Renal cortex interstitium (tissue), 11 donors: ENCODE measurements around the gene STAT2. TPM values are rescaled to one million over a fixed set of nuclear protein-coding genes. Genes with fewer than 3 reads are reported as not detected.
"Not testable (repeated sequence)": the region's sequence is repeated elsewhere in the genome, so short reads cannot be mapped to it uniquely, and the experiment has no call there.

Experiments used
- DNase-seq, 11 donors: peaks; one replicate each; pipeline ENCODE4 v3.0.0-alpha.2; 2013; ENCODE audit warnings: low read depth in 9 of 11, low spot score in 4 of 11; ENCODE audit errors: extremely low read depth in 1 of 11
- polyA plus RNA-seq, 3 donors: library from polyadenylated mRNA; unstranded; fragments of 120-200 nt; gene quantifications; one replicate each; pipeline ENCODE4 v1.2.1, GENCODE V29; 2013; ENCODE audit not compliant: insufficient read length in 3 of 3

The STAT2 gene
- polyA plus RNA-seq, 3 donors: 84.6 to 152 (median 96.8) TPM

DNA sequence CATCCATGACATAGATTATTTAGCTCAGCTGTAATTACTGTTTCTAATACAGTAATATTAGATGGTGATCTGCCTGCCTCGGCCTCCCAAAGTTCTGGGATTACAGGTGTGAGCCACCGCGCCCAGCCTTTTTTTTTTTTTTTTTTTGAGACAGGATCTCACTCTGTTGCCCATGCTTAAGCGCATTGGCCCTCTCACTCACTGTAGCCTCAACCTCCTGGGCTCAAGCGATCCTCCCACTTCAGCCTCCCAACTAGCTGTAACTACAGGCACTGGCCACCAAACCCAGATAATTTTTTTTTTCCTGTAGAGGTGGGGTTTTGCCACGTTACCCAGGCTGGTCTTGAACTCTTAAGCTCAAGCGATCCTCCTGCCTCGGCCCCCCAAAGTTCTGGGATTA is 24.4 kb downstream of the STAT2 start:
- DNase-seq: not testable (repeated sequence)

DNA sequence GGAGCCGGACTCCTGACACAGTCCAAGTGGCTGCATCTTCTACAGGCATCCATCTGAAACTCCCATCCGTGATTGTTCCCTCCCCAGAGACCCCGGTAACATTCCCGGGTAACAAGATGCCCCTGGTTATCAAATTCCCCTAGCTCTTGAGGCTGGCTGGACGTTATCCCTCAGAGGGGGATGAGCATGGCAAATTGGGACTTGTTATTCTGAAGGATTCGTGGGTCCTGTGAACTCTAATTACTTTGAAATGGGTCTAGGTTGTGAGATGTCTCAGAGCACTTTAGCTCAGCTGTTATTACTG is 25.5 kb downstream of the STAT2 start:
- DNase-seq: peak in 2 of 11 donors; percentile 13 to 23

- peak; percentile 90 to 97 (median 95) for DNase-seq
These were observed 26.0 kb downstream of the STAT2 start, which contains the start of gene PAN2 for GRCh38 chr12:56333679-56334489. Gene PAN2, minus strand, starts transcription at chr12:56334000. Its CDS starts 906 bp downstream, at chr12:56333094.

DNA sequence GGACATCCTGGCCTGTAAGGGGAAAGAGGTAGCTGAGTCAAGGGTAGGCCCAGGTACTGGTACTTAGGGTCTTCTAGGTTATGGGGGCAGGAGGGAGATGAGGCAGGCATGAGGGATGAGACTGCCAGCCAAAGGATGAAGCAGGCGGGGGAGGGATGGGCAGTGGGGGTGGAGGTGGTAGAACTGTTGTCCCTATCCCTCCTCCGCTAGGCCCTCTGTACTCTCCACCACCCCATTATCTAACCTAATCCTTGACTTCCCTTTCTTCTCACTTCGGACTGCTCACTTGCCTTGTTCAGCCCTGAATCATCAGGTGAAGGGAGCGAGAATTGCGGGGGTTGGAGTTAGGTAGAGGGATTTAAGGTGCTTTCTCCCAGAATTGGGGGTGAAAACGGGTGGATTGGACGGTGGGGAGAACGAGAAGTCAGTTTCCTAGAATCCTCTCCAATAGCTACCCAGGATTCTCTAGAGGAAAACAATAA is 26.7 kb downstream of the STAT2 start:
- no peak for DNase-seq

- no peak for DNase-seq
These were observed 27.3 kb downstream of the STAT2 start for GRCh38 chr12:56332512-56333196.

DNA sequence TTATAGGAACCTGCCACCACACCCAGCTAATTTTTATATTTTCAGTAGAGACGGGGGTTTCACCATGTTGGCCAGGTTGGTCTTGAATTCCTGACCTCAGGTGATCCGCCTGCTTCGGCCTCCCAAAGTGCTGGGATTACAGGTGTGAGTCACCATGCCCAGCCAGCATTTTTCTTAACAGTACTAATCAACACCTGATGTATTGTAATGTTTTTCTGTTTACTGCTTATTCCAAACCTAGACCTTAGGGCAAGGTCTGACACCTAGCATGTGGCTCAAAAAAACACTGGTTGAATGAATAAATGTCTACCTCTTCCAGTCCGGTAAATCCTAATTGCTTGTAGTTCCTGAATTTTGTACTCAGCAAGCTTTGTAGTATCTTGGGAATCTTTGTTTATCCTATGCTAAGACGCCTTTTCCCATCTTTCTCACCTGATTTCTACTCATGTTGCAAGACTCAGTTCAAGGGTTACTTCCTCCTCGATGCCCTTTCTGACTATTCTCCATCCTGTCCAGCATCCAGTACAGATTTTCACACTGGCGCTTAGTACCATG is 28.9 kb downstream of the STAT2 start:
- no peak for DNase-seq

DNA sequence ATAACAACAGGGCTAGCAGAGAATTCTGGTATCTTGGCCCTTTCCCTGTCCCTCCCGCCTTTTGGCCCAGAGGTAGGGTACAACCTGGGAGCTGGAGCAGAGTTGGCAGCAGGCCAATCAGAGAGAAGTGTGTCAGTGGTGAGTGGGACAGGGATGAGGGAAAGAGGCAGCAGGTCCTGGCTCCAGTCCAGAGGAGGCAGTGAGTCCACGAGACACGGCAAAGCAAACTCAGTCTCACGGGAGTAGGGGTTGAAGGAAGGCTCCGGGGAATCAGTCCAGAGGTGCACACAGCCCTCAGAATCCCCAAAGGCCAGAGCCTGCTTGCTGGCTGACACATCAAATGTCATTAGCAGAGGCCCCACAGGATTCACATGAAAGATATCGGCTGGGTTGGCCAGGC is 33.4 kb downstream of the STAT2 start:
- DNase-seq: no peak

GRCh38 chr12:56326126-56326525 is 33.8 kb downstream of the STAT2 start:
- DNase-seq: no peak

DNA sequence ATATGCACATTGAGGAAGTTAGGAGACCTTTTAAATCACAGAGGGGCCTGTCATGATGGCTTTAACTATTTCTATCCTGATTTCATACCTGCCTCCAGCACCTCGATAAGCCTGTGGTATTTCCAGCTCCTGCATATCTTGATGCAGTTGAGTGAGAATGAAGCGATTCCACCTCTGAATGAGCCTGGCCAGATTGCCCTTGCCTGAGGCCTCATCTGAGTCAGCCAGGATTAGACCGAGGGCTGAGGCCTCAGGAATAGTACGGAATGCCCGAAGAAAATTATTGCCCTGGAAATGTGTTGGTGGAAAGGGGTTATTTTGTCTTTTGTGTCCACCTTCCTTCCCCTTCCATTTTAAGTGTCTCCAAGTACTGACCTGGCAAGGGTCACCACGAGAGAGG is 35.7 kb downstream of the STAT2 start:
- DNase-seq: no peak

DNA sequence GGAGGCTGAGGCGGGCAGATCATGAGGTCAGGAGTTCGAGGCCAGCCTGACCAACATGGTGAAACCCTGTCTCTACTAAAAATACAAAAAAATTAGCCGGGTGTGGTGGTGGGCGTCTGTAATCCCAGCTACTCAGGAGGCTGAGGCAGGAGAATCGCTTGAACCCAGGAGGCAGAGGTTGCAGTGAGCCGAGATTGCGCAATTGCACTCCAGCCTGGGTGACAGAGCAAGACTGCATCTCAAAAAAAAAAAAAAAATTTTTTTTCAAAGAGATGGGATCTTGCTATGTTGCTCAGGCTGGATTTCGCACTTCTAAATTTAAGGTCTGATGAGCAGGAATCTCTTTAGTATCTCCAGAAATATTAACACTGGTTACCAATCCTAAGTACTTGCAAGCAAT is 38.3 kb downstream of the STAT2 start:
- not testable (repeated sequence) for DNase-seq

- no peak for DNase-seq
These were observed 38.9 kb downstream of the STAT2 start for GRCh38 chr12:56321027-56321426.

GRCh38 chr12:56317675-56318074 is 42.2 kb downstream of the STAT2 start:
- DNase-seq: no peak

DNA sequence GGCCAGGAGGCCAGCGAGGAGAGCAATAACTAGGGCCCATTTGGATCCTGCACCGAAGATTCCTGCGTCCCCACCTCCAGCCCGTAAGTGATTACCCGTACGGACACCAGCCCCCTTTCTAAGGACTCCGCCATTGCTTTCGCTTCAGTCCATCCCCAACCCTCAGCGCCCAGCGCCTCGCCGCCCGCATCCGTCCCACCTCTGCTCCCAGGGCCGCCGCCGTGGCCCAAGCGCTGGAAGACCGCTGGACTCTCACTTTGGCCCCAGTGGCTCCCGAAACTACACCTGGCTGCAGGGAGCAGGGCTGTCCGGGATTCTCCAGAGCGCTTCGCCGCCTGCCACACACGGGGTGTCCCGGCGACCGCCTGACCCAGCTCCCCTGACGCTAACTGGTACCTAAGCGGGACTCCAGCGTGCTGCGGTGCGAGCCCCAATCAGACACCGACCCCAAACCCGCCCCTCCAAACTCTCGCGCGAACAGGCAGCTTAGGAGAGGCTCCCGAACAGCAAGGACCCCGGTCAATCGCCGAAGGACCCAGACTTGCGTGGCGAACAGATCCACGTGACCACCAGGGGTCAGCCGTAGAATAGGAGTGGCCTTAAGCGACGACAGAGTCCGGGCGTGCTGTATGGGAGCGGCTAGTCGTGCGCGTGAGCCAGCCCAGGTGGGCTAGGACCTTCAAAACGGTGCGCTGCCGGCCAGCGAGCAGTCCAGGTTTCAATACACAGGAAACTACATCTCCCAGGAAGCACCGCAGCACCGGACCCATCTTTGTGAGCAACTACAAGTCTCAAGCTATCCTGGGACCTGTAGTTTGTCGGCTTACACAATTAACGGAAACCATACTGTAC is 44.1 kb downstream of the STAT2 start, which contains the start of gene CNPY2:
Gene CNPY2 (minus strand): TSS at position 367 of the 852 bp plus-strand sequence. CDS start 771 bp downstream, outside the sequence.
- DNase-seq: peak; percentile 91 to 97 (median 94)

GRCh38 chr12:56315249-56315621 is 44.7 kb downstream of the STAT2 start:
- DNase-seq: no peak

- DNase-seq: no peak
These were observed 48.9 kb downstream of the STAT2 start for GRCh38 chr12:56311003-56311402.

DNA sequence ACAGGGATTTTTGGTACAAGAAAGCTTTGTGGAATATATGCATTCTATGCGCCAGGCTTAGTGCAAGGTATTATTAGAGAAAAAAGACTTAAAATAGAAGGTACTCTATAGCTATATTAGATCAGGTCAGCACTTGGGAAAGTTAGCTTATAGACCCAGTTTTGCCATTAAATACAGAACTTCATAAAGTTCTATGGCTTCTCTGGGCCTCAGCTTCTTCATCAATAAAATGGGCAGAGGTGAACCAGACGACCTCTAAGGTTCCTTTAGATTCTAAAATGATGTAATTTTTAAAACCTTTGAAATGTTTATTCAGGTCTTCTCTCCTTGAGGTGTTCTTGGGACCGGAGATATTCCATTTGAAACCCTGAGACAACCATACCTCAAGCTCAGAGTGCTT is 51.2 kb downstream of the STAT2 start:
- no peak for DNase-seq

- no peak for DNase-seq
These were observed 52.5 kb downstream of the STAT2 start for GRCh38 chr12:56307221-56307965.

- no peak for DNase-seq
These were observed 54.9 kb downstream of the STAT2 start for GRCh38 chr12:56304872-56305590.
